IPS-20b (cell line): ENCODE results near the gene NT5C1A.

Experiments used
- H3K27ac ChIP-seq: one replicate; pipeline ENCODE4 v1.5.1; 2013; ENCODE audit warnings: low read length
- H3K27me3 ChIP-seq: 2 replicates; pipeline ENCODE4 v1.6.1; 2013; ENCODE audit warnings: mild to moderate bottlenecking, low read length, inconsistent platforms; ENCODE audit not compliant: insufficient read depth
- H3K36me3 ChIP-seq: 2 replicates; pipeline ENCODE4 v1.6.1; 2013; ENCODE audit warnings: low read depth, mild to moderate bottlenecking, inconsistent platforms, low read length, moderate library complexity; ENCODE audit not compliant: insufficient read depth
- H3K4me1 ChIP-seq: 2 replicates; pipeline ENCODE4 v1.6.1; 2013; ENCODE audit warnings: mild to moderate bottlenecking, control low read depth, inconsistent platforms, low read length, moderate library complexity; ENCODE audit not compliant: insufficient read depth
- H3K4me3 ChIP-seq: 2 replicates; pipeline ENCODE4 v1.5.1; 2013; ENCODE audit warnings: mild to moderate bottlenecking, low read length, inconsistent platforms
- H3K9ac ChIP-seq: 2 replicates; pipeline ENCODE4 v1.6.1; 2013; ENCODE audit warnings: low read depth, mild to moderate bottlenecking, inconsistent platforms, low read length, moderate library complexity
- H3K9me3 ChIP-seq: 2 replicates; pipeline ENCODE4 v1.6.1; 2013; ENCODE audit warnings: mild to moderate bottlenecking, low read depth, low read length, inconsistent platforms; ENCODE audit not compliant: insufficient read depth

NT5C1A gene

GRCh38 chr1:39617488-39618049 is 54.3 kb downstream of the NT5C1A start:
- Histone ChIP-seq H3K36me3 (no peaks in the 10 kb centered on the region), H3K9ac (no peak overlapping the region), H3K4me3 (no peak overlapping the region), H3K9me3 (no peaks in the 10 kb centered on the region), H3K27me3 (peaks cover 23% of the 10 kb centered on the region; the same call in 1 of the 2 replicates), H3K4me1 (no peaks in the 10 kb centered on the region), H3K27ac (no peak overlapping the region)

- Histone ChIP-seq H3K27ac (no peak overlapping the region), H3K27me3 (peaks cover 36% of the 10 kb centered on the region), H3K9me3 (no peaks in the 10 kb centered on the region)
Observed at GRCh38 chr1:39615086-39615673, 56.7 kb downstream of the NT5C1A start.

DNA sequence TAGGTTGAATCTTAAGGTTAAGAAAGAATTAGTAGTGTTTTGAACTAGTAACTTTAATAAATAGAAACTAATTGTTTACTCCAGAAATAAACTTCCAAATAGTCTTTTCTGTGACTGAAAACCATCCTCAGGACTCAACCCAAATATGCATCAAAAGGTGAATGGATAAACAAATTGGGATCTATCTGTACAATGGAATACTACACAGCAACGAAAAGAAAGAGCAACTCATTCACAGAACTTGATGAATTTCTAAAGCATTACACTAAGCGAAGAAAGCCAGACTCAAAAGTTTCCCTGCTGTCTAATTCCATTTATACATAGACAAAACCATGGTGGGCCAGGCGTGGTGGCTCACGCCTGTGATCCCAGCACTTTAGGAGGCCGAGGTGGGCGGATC is 57.4 kb downstream of the NT5C1A start:
- Histone ChIP-seq H3K27ac (no peak overlapping the region), H3K4me3 (no peak overlapping the region), H3K4me1 (no peaks in the 10 kb centered on the region), H3K9me3 (no peaks in the 10 kb centered on the region), H3K36me3 (no peaks in the 10 kb centered on the region), H3K27me3 (peaks cover 37% of the 10 kb centered on the region), H3K9ac (no peak overlapping the region)

More at GRCh38 chr1:39615086-39615673, 56.7 kb downstream of the NT5C1A start:
- Histone ChIP-seq H3K4me1 (no peaks in the 10 kb centered on the region), H3K4me3 (no peak overlapping the region), H3K9ac (no peak overlapping the region), H3K36me3 (no peaks in the 10 kb centered on the region)

GRCh38 chr1:39613250-39613649 is 58.7 kb downstream of the NT5C1A start:
- H3K9ac ChIP-seq: no peak overlapping the region
- H3K27ac ChIP-seq: no peak overlapping the region

DNA sequence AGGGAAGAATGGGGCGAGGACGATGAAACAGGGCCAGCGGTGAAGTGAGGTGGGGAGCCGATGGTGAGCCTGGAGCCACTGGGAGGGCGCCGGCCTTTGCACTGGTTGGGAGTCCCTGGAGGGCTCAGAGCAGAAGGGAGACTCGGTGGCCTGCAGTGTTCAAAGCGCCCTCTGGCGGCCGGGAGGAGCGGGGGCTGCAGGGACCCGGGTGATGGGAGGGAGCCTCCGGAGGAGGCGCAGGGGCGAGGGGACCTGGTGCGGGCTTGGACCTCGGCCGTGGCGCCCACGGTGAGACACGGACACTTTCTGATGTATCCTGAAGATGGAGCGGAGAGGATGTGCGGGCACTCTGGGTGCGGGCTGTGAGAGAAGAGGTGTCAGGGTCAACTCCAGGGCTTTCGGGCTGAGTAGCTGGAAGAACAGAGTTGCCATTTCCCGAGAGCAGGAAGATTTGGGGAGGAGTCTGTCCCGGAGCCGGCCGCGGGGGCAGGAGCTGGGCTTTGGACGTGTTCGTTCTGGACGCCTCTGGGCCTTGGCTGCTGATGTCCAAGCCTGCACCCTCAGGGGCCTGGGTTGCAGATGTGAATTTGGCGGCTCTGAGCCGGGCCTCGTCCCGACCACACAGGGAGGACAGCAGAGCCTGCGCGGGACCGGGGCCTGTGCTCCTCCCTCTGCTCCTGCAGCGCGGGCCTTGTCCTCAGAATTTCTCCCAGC is 62.1 kb downstream of the NT5C1A start:
- Histone ChIP-seq H3K27me3 (peaks cover 50% of the 10 kb centered on the region), H3K36me3 (no peaks in the 10 kb centered on the region), H3K9me3 (no peaks in the 10 kb centered on the region), H3K9ac (peak overlapping the region; percentile 8; the same call in 1 of the 2 replicates), H3K4me3 (peak overlapping the region; percentile 60), H3K4me1 (no peaks in the 10 kb centered on the region), H3K27ac (no peak overlapping the region)

More at GRCh38 chr1:39613250-39613649, 58.7 kb downstream of the NT5C1A start:
- no peaks in the 10 kb centered on the region for H3K36me3 ChIP-seq
- H3K27me3 ChIP-seq: peaks cover 47% of the 10 kb centered on the region
- H3K4me3 ChIP-seq: no peak overlapping the region
- no peaks in the 10 kb centered on the region for H3K4me1 ChIP-seq
- no peaks in the 10 kb centered on the region for H3K9me3 ChIP-seq
